Measurements from ENCODE around the gene NCR1. TPM values are rescaled to one million over a fixed set of nuclear protein-coding genes. Genes with fewer than 3 reads are reported as not detected.
"Not testable (repeated sequence)": the region's sequence is repeated elsewhere in the genome, so short reads cannot be mapped to it uniquely, and the experiment has no call there.

The NCR1 gene
- total RNA-seq, 4 donors from 2014 or later, result not detected

DNA sequence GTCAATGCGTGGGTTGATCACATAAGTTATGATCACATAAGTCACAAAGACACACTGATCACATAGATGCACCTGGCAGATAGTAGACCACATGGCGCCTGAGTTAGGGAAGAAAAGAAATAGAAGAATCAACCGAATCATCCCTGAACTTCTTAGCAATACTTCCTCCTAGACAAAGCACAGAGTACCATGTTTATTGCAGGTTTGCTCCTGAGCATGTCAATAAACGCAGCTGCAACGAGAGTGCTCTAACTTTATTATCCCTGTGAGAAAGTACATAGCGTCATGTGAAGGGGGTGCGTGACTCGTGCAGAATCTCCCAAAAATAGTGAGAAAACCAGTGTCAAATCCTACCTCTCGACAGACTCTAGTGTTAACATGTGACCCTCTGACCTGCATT lies 17.3 kb downstream of the NCR1 start:
- TF ChIP-seq, protein P1, sequence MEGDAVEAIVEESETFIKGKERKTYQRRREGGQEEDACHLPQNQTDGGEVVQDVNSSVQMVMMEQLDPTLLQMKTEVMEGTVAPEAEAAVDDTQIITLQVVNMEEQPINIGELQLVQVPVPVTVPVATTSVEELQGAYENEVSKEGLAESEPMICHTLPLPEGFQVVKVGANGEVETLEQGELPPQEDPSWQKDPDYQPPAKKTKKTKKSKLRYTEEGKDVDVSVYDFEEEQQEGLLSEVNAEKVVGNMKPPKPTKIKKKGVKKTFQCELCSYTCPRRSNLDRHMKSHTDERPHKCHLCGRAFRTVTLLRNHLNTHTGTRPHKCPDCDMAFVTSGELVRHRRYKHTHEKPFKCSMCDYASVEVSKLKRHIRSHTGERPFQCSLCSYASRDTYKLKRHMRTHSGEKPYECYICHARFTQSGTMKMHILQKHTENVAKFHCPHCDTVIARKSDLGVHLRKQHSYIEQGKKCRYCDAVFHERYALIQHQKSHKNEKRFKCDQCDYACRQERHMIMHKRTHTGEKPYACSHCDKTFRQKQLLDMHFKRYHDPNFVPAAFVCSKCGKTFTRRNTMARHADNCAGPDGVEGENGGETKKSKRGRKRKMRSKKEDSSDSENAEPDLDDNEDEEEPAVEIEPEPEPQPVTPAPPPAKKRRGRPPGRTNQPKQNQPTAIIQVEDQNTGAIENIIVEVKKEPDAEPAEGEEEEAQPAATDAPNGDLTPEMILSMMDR (IDR thresholded peaks at IDR 0.05), result no peak
- no peak for TF ChIP-seq POLR2A (IDR thresholded peaks at IDR 0.05)
- DNase-seq (ENCODE audit: low spot score in 2 of 2), result no peak
- WGBS, 2 donors, result 61 to 62% methylated on average over 9 of the region's 9 CpGs
- intact Hi-C loops (cut with DNase I; ENCODE audit: low total_unique reads), result no loop called here
- no peak overlapping the region for H3K4me3 ChIP-seq (ENCODE audit: low read depth, poor library complexity, severe bottlenecking)

DNA sequence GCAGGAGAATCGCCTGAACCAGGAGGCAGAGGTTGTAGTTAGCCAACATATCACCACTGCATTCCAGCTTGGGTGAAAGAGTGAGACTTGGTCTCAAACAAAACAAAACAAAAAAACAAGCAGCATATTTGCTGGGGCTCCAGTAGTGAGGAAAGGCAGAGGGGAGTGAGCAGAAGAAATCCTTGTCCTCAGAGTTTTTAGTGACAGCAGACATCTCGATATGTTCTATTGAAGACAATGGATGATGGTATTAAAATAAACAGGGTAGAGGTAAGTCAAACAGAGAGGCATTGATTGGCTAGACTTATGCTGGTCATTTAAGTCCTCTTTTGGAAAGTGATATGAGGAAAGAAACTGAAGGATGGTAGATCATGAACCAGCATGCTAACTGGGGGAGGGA lies 22.4 kb downstream of the NCR1 start:
- no peak overlapping the region for H3K4me3 ChIP-seq (ENCODE audit: low read depth, poor library complexity, severe bottlenecking)
- no peak for DNase-seq (ENCODE audit: low spot score in 2 of 2)
- WGBS, 2 donors, result 96 to 98% methylated on average over 2 of the region's 2 CpGs
- no peak for TF ChIP-seq POLR2A (IDR thresholded peaks at IDR 0.05)
- TF ChIP-seq, protein P1 (IDR thresholded peaks at IDR 0.05), result no peak
- intact Hi-C loops (cut with DNase I; ENCODE audit: low total_unique reads), result no loop called here

DNA sequence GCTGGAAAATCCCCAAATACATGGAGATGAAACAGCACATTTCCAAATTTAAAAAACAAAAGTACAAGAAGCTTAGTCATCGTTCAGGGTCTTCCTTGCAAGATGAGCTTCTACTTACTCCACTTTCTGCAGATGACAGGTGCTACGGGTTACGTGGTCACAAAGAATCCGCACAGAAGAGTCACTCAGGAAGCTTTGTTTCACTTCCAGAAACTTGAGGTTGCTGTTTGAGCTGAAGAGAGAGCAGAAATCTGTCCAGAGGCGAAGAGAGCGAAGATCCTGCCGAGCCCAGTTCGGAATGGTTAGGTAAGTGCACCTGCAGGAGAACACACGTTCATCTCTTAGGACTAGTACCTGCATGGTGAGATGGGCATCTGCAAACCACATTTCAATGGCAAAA lies 32.0 kb downstream of the NCR1 start:
- intact Hi-C loops (cut with DNase I; ENCODE audit: low total_unique reads), result no loop called here

DNA sequence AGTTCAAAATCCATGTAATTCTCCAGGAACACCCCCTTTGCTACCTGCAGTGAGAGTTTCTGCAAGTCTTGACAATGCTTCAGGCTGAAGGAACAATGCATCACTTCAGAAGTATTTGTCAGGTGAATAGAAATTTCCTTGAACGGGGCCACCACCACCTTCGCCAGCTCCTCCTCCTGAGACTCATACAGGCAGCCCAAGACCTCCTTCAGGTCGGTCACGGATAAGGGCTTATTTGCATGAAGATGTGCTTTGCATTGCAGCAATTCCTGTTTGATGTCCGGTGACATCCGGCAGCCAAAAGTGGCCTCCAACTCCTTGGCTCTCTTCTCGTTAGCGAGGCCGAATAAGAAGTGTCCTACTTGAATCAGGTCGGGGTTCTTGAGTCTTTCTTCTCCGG lies 33.0 kb downstream of the NCR1 start:
- TF ChIP-seq, protein P1 (IDR thresholded peaks at IDR 0.05), result no peak
- no peak for TF ChIP-seq POLR2A (IDR thresholded peaks at IDR 0.05)
- no peak overlapping the region for H3K4me3 ChIP-seq (ENCODE audit: low read depth, poor library complexity, severe bottlenecking)
- WGBS, 2 donors, result 72 to 74% methylated on average over 11 of the region's 11 CpGs
- intact Hi-C loops (cut with DNase I; ENCODE audit: low total_unique reads), result no loop called here
- no peak for DNase-seq (ENCODE audit: low spot score in 2 of 2)

More for the DNA sequence above, 32.0 kb downstream of the NCR1 start:
- no peak for DNase-seq (ENCODE audit: low spot score in 2 of 2)
- WGBS, 2 donors, result 73 to 76% methylated on average over 9 of the region's 9 CpGs
- TF ChIP-seq, protein P1 (IDR thresholded peaks at IDR 0.05), result no peak
- TF ChIP-seq POLR2A (IDR thresholded peaks at IDR 0.05), result no peak
- no peak overlapping the region for H3K4me3 ChIP-seq (ENCODE audit: low read depth, poor library complexity, severe bottlenecking)

DNA sequence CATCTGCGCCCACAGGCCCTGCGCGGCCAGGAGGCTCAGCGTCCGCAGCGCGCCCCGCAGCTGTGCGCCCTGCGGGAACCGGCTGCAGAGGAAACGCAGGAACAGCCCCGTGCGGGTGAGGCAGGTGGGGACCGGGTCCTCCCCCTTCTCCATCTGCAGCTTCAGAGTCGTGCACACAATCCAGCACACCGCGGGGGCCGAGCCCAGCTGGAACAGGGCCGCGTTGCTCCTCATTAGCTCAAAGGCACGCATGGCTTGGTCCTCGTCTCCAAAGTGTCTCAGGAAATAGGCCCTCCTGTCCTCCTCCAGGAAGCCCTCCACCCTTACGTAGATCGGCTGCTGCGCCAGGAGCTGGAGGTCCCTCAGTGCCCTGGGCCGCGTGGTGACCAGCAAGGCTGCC lies 33.6 kb downstream of the NCR1 start:
- WGBS, 2 donors, result 67 to 69% methylated on average over 8 to 21 of the region's 28 CpGs
- intact Hi-C loops (cut with DNase I; ENCODE audit: low total_unique reads); DNase-seq (ENCODE audit: low spot score in 2 of 2); H3K4me3 ChIP-seq (ENCODE audit: low read depth, poor library complexity, severe bottlenecking): not testable (repeated sequence)

DNA sequence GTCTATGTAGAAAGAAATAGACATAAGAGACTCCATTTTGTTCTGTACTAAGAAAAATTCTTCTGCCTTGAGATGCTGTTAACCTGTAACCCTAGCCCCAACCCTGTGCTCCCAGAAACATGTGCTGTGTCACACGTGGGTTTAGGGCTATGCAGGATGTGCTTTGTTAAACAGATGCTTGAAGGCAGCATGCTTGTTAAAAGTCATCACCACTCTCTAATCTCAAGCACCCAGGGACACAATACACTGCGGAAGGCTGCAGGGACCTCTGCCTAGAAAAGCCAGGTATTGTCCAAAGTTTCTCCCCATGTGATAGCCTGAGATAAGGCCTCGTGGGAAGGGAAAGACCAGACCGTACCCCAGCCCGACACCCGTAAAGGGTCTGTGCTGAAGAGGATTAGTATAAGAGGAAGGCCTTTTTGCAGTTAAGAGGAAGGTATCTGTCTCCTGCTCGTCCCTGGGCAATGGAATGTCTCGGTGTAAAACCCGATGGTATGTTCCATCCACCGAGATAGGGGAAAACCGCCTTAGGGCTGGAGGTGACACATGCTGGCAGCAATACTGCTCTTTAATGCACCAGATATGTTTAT lies 37.9 kb downstream of the NCR1 start:
- DNase-seq (ENCODE audit: low spot score in 2 of 2); intact Hi-C loops (cut with DNase I; ENCODE audit: low total_unique reads); H3K4me3 ChIP-seq (ENCODE audit: low read depth, poor library complexity, severe bottlenecking): not testable (repeated sequence)
- 37 to 42% methylated on average over 11 of the region's 11 CpGs for WGBS, 2 donors

DNA sequence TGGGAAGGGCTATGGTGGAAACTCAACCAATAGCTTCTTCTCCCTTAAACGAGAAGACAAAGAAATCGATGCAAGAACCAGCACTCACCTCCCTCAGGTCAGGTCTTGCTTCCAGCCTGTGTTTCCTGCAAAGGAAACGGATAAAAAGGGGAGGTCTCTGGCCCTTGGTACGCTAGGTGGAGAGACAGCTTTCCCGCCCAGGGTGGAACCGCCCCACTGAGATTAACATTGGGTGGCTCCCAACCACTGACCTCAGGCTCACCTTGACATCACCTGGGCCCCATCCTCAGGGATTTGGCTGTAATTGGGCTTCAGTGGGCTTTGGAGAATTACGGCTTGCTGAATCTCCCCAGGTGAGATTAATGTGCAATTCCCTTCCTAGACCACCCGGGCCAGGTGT lies 41.4 kb downstream of the NCR1 start, which contains the start of gene NLRP7:
NLRP7 (minus strand) TSS at position 150 of the 400 bp plus-strand sequence.
- 72 to 75% methylated on average over 8 of the region's 8 CpGs for WGBS, 2 donors
- intact Hi-C loops (cut with DNase I; ENCODE audit: low total_unique reads), result no loop called here
- no peak within 1 kb of the TSS for H3K4me3 ChIP-seq (ENCODE audit: low read depth, poor library complexity, severe bottlenecking)
- no peak for DNase-seq (ENCODE audit: low spot score in 2 of 2)
- no peak for TF ChIP-seq POLR2A (IDR thresholded peaks at IDR 0.05)
- TF ChIP-seq, protein P1 (IDR thresholded peaks at IDR 0.05), result no peak

Measured in lower leg skin (tissue), 4 donors.